GM18517 (cell line): ENCODE measurements around the gene KDM4C.

Experiments used
- ATAC-seq: cut with Tn5 transposase; IDR thresholded peaks from one replicate; pipeline ENCODE4 v1.9.1; 2021; ENCODE audit warnings: mild to moderate bottlenecking, moderate library complexity; ENCODE audit not compliant: unreplicated experiment

KDM4C gene

GRCh38 chr9:7121664-7122063, 363.9 kb downstream of the KDM4C start:
- ATAC-seq, result no peak

GRCh38 chr9:7123743-7124142, 366.0 kb downstream of the KDM4C start:
- ATAC-seq, result no peak

- no peak for ATAC-seq
These were observed 367.5 kb downstream of the KDM4C start for GRCh38 chr9:7125231-7125630.

GRCh38 chr9:7129391-7129790, 371.6 kb downstream of the KDM4C start:
- no peak for ATAC-seq

- ATAC-seq, result no peak
These were observed 372.6 kb downstream of the KDM4C start for GRCh38 chr9:7130266-7130820.

- ATAC-seq, result no peak
These were observed 374.8 kb downstream of the KDM4C start for GRCh38 chr9:7132605-7133004.

- no peak for ATAC-seq
These were observed 378.0 kb downstream of the KDM4C start for GRCh38 chr9:7135735-7136134.

- ATAC-seq, result no peak
These were observed 379.3 kb downstream of the KDM4C start for GRCh38 chr9:7137040-7137439.

- no peak for ATAC-seq
These were observed 379.8 kb downstream of the KDM4C start for GRCh38 chr9:7137571-7137970.

GRCh38 chr9:7139886-7140285, 382.1 kb downstream of the KDM4C start:
- no peak for ATAC-seq

GRCh38 chr9:7140401-7140800, 382.6 kb downstream of the KDM4C start:
- ATAC-seq, result no peak

- no peak for ATAC-seq
These were observed 385.9 kb downstream of the KDM4C start for GRCh38 chr9:7143645-7144200.

GRCh38 chr9:7144265-7145046, 386.7 kb downstream of the KDM4C start:
- no peak for ATAC-seq

- no peak for ATAC-seq
These were observed 387.7 kb downstream of the KDM4C start for GRCh38 chr9:7145361-7146069.

GRCh38 chr9:7146582-7146981, 388.8 kb downstream of the KDM4C start:
- ATAC-seq, result no peak

- no peak for ATAC-seq
These were observed 389.6 kb downstream of the KDM4C start for GRCh38 chr9:7147121-7148090.

GRCh38 chr9:7148243-7148765, 390.5 kb downstream of the KDM4C start:
- ATAC-seq, result no peak

- no peak for ATAC-seq
These were observed 391.5 kb downstream of the KDM4C start for GRCh38 chr9:7149258-7149657.

- no peak for ATAC-seq
These were observed 392.5 kb downstream of the KDM4C start for GRCh38 chr9:7150153-7150890.

- no peak for ATAC-seq
These were observed 395.4 kb downstream of the KDM4C start for GRCh38 chr9:7153134-7153533.
